Breast epithelium (tissue), 3 donors: Measurements from ENCODE around the gene RASSF1.

Experiments used
- CTCF ChIP-seq, 3 donors: fragments of 450-650 bp; IDR thresholded peaks; one replicate each; pipeline ENCODE4 v1.5.1; 2016 to 2017; ENCODE audit warnings: antibody characterized with exemption in 3 of 3, mild to moderate bottlenecking in 3 of 3, moderate library complexity in 3 of 3
- POLR2A ChIP-seq: fragments of 450-650 bp; IDR thresholded peaks from one replicate; pipeline ENCODE4 v1.6.1; 2016; ENCODE audit warnings: antibody characterized with exemption, mild to moderate bottlenecking, moderate library complexity

- TF ChIP-seq POLR2A (no peak), CTCF (IDR thresholded peaks at IDR 0.05) (no peak)
Measured at GRCh38 chr3:50295553-50296431, 44.8 kb downstream of the RASSF1 start.
